Ecto neural progenitor cell (in vitro differentiated cells): ENCODE results near the gene VAMP4.

Experiments used
- DNase-seq: peaks from one replicate; pipeline ENCODE4 v3.0.0-alpha.2; 2018; ENCODE audit warnings: low spot score

Gene VAMP4, protein sequence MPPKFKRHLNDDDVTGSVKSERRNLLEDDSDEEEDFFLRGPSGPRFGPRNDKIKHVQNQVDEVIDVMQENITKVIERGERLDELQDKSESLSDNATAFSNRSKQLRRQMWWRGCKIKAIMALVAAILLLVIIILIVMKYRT

GRCh38 chr1:171741872-171742576 lies at the start of gene VAMP4:
Gene VAMP4 (minus strand): TSS chr1:171742065. CDS start chr1:171738414, 3,651 bp downstream.
- DNase-seq = peak; percentile 89

- DNase-seq = no peak
Observed at GRCh38 chr1:171790318-171790717, 48.5 kb upstream of the VAMP4 start.

DNA sequence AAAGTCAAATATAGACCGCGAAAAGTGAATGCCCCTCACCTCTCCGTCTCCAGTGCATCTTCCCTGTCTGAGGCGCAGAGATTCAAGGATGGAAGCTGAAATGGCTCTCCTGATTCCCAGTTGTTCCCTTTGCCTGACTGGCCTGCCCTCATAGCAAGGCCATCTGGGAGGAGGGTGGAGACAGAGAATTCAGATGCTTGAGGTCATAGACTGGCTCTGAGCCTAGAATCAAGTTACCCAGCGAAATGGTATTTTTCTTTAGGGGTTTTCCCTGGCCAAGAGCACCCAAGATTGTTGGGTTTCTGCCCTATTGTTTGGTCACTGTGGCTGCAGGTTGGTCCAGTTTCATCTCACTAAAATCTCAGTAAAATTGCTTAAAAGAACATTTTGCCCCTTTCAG lies 46.8 kb upstream of the VAMP4 start:
- DNase-seq = no peak

DNA sequence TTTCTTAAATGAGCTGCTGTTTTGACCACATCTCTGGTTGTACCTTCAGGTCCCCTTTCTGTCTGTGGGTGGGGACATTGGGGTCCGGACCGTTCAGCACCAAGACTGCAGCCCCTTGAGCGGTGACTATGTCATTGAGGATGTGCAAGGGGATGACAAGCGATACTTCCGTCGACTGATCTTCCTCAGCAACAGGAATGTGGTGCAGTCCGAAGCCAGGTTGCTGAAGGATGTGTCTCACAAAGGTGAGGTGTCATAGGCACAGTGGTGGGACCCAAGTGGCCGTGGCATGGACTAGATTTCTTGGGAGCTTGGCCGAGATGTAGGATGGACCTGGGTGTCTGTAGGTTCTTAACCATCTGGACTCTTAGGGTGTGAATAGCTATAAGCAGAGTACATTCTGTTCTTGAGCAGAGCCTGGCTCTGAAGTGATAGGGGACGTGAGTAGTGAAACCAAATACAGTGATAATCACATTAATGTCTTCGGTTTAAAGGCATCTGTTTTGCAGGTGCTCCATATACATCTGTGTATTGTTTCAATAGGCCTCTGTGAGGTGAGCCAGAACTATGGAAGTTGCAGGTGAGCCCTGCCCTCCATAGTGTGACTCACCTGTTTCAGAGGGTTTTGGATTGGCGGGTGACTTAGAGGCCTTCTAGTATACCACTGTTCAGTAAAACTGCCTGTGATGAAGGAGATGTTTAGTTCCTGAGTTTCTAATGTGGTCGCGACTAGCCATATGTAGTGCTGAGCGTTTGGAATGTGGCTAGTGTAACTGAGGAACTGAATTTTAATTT lies 46.0 kb upstream of the VAMP4 start:
- no peak for DNase-seq

GRCh38 chr1:171786534-171786933 lies 44.7 kb upstream of the VAMP4 start:
- DNase-seq = no peak

DNA sequence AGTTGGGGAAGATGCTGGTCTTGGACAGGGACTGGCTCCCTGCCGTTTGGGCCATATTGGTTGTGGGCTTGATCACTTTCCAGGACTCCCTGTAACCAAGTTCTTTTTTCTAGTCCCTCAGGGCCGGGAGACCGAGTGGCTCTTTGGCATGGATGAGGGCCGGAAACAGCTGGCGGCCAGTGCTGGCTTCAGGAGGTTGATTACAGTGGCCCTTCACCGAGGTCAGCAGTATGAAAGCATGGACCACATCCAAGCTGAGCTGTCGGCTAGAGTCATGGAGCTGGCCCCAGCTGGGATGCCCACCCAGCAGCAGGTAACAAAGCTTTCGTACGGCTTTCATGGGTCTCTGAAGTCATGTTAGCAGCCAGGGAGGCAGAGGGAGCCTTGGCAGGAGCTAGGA lies 43.9 kb upstream of the VAMP4 start:
- no peak for DNase-seq

DNA sequence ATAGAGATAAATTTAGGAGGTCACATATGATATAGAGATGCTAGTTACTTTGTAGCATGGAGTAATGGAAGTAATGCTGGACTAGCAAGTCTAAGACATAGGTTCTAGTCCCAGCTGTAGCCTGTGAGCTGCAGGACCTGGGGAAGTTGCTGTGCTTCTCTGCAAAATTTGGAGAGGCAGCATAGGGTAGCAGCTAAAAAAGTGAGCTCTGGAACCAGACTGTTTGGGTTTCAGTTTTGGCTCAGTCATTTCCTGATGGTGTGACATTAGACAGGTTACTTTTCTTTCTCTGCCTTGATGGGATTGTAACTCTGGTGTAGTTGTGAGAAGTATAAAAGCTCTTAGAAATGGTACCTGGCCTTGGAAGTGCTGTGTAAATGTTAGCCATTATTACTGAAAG lies 42.9 kb upstream of the VAMP4 start:
- no peak for DNase-seq

- DNase-seq = no peak
Observed at GRCh38 chr1:171783816-171784530, 42.1 kb upstream of the VAMP4 start.

DNA sequence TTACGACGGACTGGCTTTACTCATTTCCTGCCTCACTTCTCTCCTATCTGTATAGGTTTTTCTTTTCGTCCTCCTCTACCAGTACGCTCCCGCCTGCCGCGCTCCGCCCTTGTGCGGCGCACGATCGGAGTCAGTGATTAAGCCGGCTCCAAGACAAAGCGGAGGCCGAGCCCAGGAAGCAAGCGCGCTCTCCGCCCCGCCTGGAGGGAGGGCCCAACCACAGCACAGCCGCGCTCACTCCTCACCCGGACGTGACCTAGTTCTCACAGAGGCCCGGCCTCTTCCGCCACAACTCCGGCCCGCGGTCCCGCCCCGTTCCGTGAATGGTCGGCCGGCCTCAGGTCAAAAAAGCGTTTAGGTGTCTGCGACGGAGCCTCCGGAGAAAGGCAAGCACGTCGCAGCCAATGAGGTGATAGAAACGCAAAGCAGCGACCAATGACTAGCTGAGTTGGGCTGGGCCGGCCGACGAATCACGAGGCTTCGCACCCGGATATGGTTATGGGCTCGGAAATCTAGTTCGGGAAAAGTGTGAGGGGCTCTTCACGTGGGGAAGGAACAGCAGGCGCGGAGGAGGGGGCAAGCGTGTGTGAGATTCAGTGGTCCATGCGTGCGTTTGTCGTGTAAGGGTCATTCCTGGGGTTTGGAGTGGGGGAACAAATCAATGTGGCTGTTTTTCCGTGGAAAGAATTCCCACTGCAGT lies 39.5 kb upstream of the VAMP4 start, which contains the start of gene METTL13:
Gene METTL13 (plus strand): TSS at position 485 of the 700 bp plus-strand sequence. CDS start 308 bp downstream, outside the sequence.
- DNase-seq = peak; percentile 98

DNA sequence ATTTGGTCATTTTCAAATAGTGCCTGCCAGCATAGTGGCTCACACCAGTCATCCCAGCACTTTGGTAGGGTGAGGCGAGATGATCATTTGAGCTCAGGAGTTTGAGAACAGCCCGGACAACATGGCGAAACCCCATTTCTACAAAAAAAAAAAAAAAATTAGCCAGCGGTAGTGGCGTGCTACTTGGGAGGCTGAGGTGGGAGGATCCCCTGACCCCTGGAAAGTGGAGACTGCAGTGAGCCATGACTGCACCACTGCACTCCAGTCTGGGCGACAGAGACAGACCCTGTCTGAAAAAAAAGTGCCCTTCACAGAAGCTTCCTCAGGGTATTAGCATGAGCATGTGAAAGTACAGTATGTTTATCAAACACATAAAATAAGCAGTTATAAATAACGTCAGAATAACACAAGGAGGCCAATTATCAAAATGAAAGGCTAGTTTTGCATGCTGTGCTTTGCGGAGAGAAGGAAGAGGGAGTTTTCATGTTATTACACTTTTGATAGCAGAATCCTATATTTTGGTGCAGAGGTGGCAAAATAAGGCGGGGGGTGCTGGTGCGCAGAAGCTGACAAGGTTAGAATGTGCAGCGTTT lies 38.8 kb upstream of the VAMP4 start:
- DNase-seq = no peak

DNA sequence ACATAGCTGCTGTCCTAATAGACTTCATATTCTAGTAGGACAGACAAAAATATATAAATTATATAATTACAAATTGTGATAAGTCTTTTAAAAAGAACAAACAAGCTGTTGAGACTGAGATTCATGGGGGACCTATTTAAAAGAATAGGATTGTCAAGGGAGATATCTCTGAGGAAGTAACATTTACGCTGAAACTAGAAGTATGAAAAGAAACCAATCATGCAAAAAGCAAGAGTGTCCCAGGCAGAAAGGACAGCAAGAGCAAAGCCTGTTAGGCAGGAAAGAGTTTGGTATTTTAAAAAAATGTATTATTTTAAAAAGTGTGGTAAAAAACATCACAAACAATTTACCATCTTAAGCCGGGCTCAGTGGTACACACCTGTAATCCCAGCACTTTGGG lies 30.4 kb upstream of the VAMP4 start:
- no peak for DNase-seq

DNA sequence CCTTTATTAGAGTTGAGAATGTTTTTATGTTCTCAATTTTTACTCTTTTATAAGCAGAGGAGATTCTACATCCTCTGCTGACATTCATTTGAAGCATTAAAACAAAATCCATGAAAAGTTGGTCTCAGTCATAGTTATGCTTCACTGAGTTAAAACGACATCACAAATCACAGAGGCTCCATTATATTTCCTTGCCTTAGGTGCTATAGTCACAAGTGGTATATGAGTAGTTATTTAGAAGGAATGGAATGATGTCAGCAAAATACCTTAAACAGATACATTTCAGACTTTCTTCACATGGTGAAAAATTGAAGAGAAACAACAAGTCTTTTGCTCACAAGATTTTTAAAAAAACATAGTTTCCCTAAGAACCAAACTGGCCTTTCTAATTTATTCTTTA lies 27.9 kb upstream of the VAMP4 start:
- no peak for DNase-seq

DNA sequence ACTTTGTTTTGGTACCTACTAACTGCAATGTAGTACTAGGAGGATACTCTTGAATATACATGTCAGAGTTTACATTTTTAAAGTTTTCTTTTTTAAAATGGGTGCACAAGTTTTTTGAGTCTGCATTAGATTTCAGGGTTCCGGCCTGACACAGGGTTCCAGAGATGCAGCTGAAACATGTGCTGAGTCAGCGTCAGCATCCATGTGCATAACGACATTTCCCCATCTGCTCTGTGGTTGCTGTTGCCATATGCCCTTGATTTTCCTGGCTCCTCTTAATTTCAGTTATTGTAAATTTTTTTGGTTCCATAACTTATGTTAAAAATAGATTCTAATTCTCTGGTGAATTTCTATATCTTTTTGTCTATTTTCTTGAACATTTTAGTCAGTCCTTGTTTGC lies 27.3 kb upstream of the VAMP4 start:
- DNase-seq = no peak

GRCh38 chr1:171763764-171764163 lies 21.9 kb upstream of the VAMP4 start:
- no peak for DNase-seq

- DNase-seq = no peak
Observed at GRCh38 chr1:171762143-171762563, 20.3 kb upstream of the VAMP4 start.

- no peak for DNase-seq
Observed at GRCh38 chr1:171758011-171758410, 16.1 kb upstream of the VAMP4 start.

DNA sequence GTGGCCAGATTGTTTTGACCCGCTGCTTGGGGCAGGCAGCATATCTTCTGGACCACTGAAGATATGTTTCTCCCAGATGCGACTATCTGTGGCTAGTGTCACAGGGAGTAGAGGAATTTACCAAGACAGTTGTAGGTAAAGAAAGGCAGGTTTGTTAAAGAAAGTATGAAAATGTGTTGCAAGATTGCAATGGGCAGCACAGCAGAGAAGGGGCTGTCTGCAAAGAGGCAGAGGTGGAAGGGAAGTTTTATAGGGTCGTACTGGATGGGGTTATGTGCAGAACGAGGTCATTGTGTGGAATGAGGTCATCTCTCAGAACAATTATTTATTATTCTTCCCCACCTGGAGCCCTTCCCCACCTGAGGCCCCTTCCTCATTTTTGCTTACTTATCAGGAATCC lies 15.0 kb upstream of the VAMP4 start:
- no peak for DNase-seq

GRCh38 chr1:171754971-171755370 lies 13.1 kb upstream of the VAMP4 start:
- DNase-seq = no peak

GRCh38 chr1:171754353-171754705 lies 12.5 kb upstream of the VAMP4 start:
- DNase-seq = no peak

- DNase-seq = no peak
Observed at GRCh38 chr1:171753685-171754352, 12.0 kb upstream of the VAMP4 start.

- DNase-seq = no peak
Observed at GRCh38 chr1:171753182-171753581, 11.3 kb upstream of the VAMP4 start.
